Breast epithelium (tissue), 3 donors: ENCODE results near the gene SNX9.

Source experiments
- POLR2AphosphoS5 ChIP-seq, 3 donors: sonication (generic); formaldehyde crosslinking; IDR thresholded peaks; one replicate each; pipeline ENCODE4 v1.6.1; 2017; ENCODE audit warnings: antibody characterized with exemption in 3 of 3
- TF ChIP-seq, protein P1 (sequence below), 3 donors: fragments of 450-650 bp; IDR thresholded peaks; one replicate each; pipeline ENCODE4 v1.5.1; 2016 to 2017; ENCODE audit warnings: antibody characterized with exemption in 3 of 3, mild to moderate bottlenecking in 3 of 3, moderate library complexity in 3 of 3

- TF ChIP-seq, protein P1, sequence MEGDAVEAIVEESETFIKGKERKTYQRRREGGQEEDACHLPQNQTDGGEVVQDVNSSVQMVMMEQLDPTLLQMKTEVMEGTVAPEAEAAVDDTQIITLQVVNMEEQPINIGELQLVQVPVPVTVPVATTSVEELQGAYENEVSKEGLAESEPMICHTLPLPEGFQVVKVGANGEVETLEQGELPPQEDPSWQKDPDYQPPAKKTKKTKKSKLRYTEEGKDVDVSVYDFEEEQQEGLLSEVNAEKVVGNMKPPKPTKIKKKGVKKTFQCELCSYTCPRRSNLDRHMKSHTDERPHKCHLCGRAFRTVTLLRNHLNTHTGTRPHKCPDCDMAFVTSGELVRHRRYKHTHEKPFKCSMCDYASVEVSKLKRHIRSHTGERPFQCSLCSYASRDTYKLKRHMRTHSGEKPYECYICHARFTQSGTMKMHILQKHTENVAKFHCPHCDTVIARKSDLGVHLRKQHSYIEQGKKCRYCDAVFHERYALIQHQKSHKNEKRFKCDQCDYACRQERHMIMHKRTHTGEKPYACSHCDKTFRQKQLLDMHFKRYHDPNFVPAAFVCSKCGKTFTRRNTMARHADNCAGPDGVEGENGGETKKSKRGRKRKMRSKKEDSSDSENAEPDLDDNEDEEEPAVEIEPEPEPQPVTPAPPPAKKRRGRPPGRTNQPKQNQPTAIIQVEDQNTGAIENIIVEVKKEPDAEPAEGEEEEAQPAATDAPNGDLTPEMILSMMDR (IDR thresholded peaks at IDR 0.05) = no peak
- no peak for TF ChIP-seq POLR2AphosphoS5 (IDR thresholded peaks at IDR 0.05)
Measured at GRCh38 chr6:157912326-157912725, 89.3 kb downstream of the SNX9 start.
